ENCODE measurements around the gene DPPA2.

DPPA2 gene

GRCh38 chr3:109325109-109325508 is 8.8 kb upstream of the DPPA2 start:
- no peak for ATAC-seq

DNA sequence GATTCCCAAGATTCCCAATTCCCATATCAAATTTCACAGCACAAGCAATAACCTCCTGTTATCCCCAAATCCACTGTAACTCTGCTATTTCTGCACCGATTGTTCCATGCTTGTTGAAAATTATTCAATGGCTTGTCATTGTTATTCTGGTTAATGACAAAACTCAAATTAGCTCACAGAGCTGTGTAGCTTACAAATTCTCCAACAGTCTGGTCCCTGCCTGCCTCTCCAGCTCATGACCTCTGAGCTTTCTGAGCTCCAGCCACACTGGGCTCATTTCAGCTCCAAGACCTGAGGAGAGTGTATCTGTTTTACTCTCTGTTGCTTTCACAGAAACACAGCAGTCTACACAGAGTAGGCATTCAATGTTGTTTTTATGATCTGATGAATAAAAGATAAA is 3.3 kb downstream of the DPPA2 start:
- no peak for ATAC-seq

DNA sequence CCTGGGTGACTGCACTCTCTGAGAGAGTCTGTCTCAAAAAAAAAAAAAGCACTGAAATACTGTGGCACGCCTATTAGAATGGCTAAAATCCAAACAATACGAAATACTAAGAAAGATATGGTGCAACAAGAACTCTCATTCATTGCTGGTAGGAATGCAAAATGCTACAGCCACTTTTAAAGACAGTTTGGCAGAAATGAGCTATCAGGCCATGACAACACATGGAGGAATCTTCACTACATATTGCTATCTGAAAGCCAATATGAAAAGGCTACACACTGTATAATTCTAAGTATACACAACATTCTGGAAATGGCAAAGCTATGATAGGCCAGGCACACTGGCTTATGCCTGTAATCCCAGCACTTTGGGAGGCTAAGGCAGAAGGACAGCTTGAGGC is 18.8 kb downstream of the DPPA2 start:
- no peak for ATAC-seq

DNA sequence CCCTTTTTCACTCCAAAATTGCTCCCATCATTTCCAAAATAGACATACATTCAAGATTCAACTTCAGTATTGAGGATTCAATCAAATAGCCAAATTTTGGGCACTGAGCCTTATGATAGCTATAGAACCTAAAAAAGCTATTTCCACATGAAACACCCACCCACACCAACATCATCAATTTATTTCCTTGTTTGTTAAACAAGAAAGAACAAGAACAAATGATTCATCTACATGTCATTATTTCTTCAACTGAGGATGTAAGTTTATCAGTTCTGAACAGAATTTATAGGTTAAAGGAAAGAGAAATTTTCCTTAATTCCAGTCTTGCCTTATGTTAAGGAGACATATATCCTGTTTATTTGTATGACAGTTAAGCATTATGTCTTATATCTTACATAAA is 32.2 kb downstream of the DPPA2 start:
- ATAC-seq = no peak

- no peak for ATAC-seq
These were observed 37.8 kb downstream of the DPPA2 start for GRCh38 chr3:109278546-109278945.

GRCh38 chr3:109278141-109278540 is 38.2 kb downstream of the DPPA2 start:
- no peak for ATAC-seq

DNA sequence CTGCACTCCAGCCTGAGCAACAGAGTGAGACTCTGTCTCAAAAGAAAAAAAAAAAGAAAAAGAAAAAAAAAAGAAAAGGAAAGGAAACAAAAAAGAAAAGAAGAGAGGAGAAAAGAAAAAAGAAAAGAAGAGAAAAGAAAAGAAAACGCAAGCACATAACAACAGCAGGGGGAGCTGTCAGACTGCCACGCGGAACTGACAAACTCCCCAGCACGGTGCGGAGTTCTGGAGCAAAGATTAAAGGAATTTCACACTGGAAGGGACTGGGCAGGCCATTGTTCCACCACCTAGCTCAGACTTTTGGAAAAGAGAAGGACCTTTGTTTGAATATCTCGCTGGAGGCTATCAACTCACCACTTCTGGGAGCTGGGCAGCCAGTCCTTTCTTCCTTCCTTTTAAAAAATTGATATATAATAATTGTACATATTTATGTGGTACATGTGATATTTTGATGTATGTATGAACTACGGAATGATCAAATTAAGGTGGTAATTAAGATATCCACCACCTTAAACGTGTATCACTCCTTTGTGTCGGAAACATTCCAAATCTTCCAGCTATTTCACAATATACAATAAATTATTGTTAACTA is 40.5 kb downstream of the DPPA2 start:
- ATAC-seq = no peak

GRCh38 chr3:109270779-109271178 is 45.5 kb downstream of the DPPA2 start:
- no peak for ATAC-seq

DNA sequence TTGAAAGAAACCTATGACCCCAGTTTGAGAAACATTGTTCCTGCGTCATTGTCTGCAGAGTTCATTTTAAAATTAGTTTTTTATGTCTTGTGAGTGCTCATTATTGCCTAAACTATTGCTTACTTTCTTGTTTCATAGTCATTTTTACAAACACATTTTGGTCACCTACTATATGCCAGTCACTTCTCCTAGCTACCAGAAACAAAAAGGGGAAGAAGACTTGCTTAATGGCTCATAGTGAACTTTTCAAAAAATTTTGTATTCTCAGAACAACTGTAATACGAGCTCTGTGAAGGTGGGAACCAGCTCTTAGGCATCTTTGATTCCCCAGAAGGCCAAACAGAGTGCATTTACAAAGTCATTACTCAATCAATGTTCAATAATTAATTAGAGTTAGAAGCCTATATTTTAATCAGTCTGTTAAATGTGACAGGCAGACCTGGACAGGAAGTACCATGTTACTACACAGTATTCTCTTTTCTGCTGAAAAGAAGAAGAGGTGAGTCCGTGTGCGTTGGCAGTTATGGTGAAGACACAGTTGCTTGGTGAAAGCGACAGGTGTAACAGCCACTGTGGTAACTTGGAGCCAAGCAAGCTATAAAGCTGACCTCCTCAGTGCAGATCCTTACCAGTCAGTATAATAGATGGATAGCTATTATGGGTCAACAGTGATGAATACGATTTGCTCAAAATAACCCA is 46.6 kb downstream of the DPPA2 start:
- ATAC-seq = no peak

- no peak for ATAC-seq
These were observed 48.1 kb downstream of the DPPA2 start for GRCh38 chr3:109268181-109268580.

GRCh38 chr3:109265295-109265694 is 51.0 kb downstream of the DPPA2 start:
- no peak for ATAC-seq

GRCh38 chr3:109257269-109257668 is 59.0 kb downstream of the DPPA2 start:
- no peak for ATAC-seq

GRCh38 chr3:109254770-109255169 is 61.5 kb downstream of the DPPA2 start:
- ATAC-seq = no peak

DNA sequence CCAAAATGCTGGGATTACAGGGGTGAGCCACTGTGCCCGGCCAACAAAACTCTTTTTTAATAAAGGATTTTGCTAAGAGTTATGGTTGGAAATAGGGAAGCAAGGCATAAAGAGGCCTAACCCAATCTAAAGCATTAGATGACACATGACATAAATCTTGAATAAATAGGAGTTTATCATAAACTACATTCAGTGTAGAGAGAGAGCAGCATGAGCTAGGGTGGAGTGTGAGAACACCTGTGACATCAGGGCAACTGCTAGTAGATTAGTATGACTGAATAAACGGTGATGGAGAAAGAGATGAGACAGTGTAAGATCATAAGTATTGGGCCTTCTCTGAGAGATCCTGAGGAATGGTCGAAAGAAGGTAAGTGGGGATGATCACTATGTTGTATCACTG is 63.7 kb downstream of the DPPA2 start:
- ATAC-seq = no peak
